GM12874 (cell line): Measurements from ENCODE around the gene SDE2.

Experiments
- CTCF ChIP-seq: IDR thresholded peaks from 2 replicates; pipeline ENCODE4 v1.5.1; 2011; ENCODE audit warnings: low read depth, mild to moderate bottlenecking, control low read depth, low read length, moderate library complexity; ENCODE audit not compliant: insufficient read depth

Gene SDE2

GRCh38 chr1:225941187-225941941 is 57.8 kb downstream of the SDE2 start, which contains the start of gene LEFTY2:
TSS of gene LEFTY2 (minus strand) at chr1:225941220. CDS start at chr1:225941140, 80 bp downstream.
- no peak for TF ChIP-seq CTCF

GRCh38 chr1:225940385-225941151 is 58.6 kb downstream of the SDE2 start:
- no peak for TF ChIP-seq CTCF

- no peak for TF ChIP-seq CTCF
Observed at GRCh38 chr1:225937048-225937968, 61.8 kb downstream of the SDE2 start.

- no peak for TF ChIP-seq CTCF
Observed at GRCh38 chr1:225936523-225936922, 62.6 kb downstream of the SDE2 start.

- TF ChIP-seq CTCF: no peak
Observed at GRCh38 chr1:225934711-225935110, 64.4 kb downstream of the SDE2 start.

GRCh38 chr1:225933072-225933471 is 66.1 kb downstream of the SDE2 start:
- no peak for TF ChIP-seq CTCF
